Esophagus muscularis mucosa (tissue), 4 donors: ENCODE results near the gene FLACC1. TPM values are rescaled to one million over a fixed set of nuclear protein-coding genes. Genes with fewer than 3 reads are reported as not detected.
"Not testable (repeated sequence)": the region's sequence is repeated elsewhere in the genome, so short reads cannot be mapped to it uniquely, and the experiment has no call there.

Experiments used
- DNase-seq: peaks from one replicate; pipeline ENCODE4 v3.0.0-alpha.2; 2017; ENCODE audit errors: extremely low spot score
- H3K27ac ChIP-seq, 4 donors: fragments of 200-600 bp; sonication (generic); replicated peaks in 1 of 4; 1 replicate in 3 of 4; 2 replicates in 1 of 4; pipeline ENCODE4 v1.5.1; 2016 to 2019; ENCODE audit warnings: mild to moderate bottlenecking in 1 of 4
- H3K27me3 ChIP-seq, 4 donors: fragments of 200-600 bp; sonication (generic); one replicate each; pipeline versions ENCODE4 v1.5.1 to v1.6.0; 2016 to 2019
- H3K36me3 ChIP-seq, 4 donors: fragments of 200-600 bp; sonication (generic); one replicate each; pipeline ENCODE4 v1.5.1; 2016 to 2019
- H3K4me1 ChIP-seq, 4 donors: fragments of 200-600 bp; sonication (generic); one replicate each; pipeline ENCODE4 v1.5.1; 2016 to 2019
- H3K4me3 ChIP-seq, 4 donors: fragments of 200-600 bp; sonication (generic); 1 replicate in 2 of 4; 2 replicates in 2 of 4; pipeline ENCODE4 v1.5.1; 2016 to 2019; ENCODE audit warnings: mild to moderate bottlenecking in 4 of 4, moderate library complexity in 1 of 4
- H3K9me3 ChIP-seq, 4 donors: fragments of 200-600 bp; sonication (generic); 1 replicate in 3 of 4; 2 replicates in 1 of 4; pipeline ENCODE4 v1.5.1; 2016 to 2019
- CTCF ChIP-seq, 3 experiments: fragments of 200-600 bp in 2 of 3; fragments of 450-650 bp in 1 of 3; sonication (generic) in 2 of 3; IDR thresholded peaks; one replicate each; pipeline ENCODE4 v1.5.1; 2017 to 2019; ENCODE audit warnings: antibody characterized with exemption in 3 of 3, mild to moderate bottlenecking in 2 of 3, moderate library complexity in 1 of 3
- EP300 ChIP-seq: sonication (generic); formaldehyde crosslinking; IDR thresholded peaks from one replicate; pipeline ENCODE4 v1.6.1; 2017; ENCODE audit warnings: antibody characterized with exemption
- POLR2A ChIP-seq: fragments of 450-650 bp; IDR thresholded peaks from one replicate; pipeline ENCODE4 v1.6.1; 2017; ENCODE audit warnings: antibody characterized with exemption, moderate library complexity, mild to moderate bottlenecking, low read depth
- POLR2AphosphoS5 ChIP-seq, 2 donors: sonication (generic); formaldehyde crosslinking; IDR thresholded peaks; one replicate each; pipeline ENCODE4 v1.6.1; 2017; ENCODE audit warnings: antibody characterized with exemption in 2 of 2
- WGBS: methylation state at CpG from one replicate; pipeline ENCODE4 v1.1.5; 2018; 5-methylcytosine and 5-hydroxymethylcytosine counted together
- intact Hi-C: fragments of 100-400 bp; cut with DNase I; formaldehyde crosslinking; loops from one replicate; pipeline ENCODE4 v1.15.1; 2023
- total RNA-seq, 4 donors: library from RNA; depleted of rRNA; stranded (reverse); fragments of >200 nt; gene quantifications; one replicate each; pipeline versions ENCODE4 v1.1.0 to v1.2.1, GENCODE V29; 2016

Gene FLACC1
- total RNA-seq, 4 donors from 2014 or later: 1.2 to 5.1 (median 4.2) TPM

GRCh38 chr2:201298462-201299052 is 58.6 kb downstream of the FLACC1 start:
- no peaks in the 10 kb centered on the region for H3K4me1 ChIP-seq
- H3K36me3 ChIP-seq: peaks cover 0 to 24% (median 14%) of the 10 kb centered on the region in 4 donors
- 42% methylated on average over 3 of the region's 3 CpGs for WGBS
- intact Hi-C loops: no loop called here
- no peaks in the 10 kb centered on the region for H3K27me3 ChIP-seq
- no peak overlapping the region for H3K27ac ChIP-seq
- H3K4me3 ChIP-seq: no peak overlapping the region
- no peak for DNase-seq
- TF ChIP-seq EP300: no peak
- no peak for TF ChIP-seq POLR2AphosphoS5 (IDR thresholded peaks at IDR 0.05)
- TF ChIP-seq CTCF (IDR thresholded peaks at IDR 0.05): no peak
- TF ChIP-seq POLR2A: no peak
- peaks cover 0 to 4% (median 0%) of the 10 kb centered on the region in 4 donors for H3K9me3 ChIP-seq

GRCh38 chr2:201290457-201291148 is 66.5 kb downstream of the FLACC1 start:
- H3K27ac ChIP-seq, H3K27me3 ChIP-seq, intact Hi-C loops, DNase-seq, H3K4me1 ChIP-seq, H3K4me3 ChIP-seq, H3K9me3 ChIP-seq: not testable (repeated sequence)
- WGBS: 87% methylated on average over 15 of the region's 15 CpGs
- peaks cover 6 to 50% (median 32%) of the 10 kb centered on the region in 4 donors for H3K36me3 ChIP-seq

- H3K36me3 ChIP-seq: peaks cover 6 to 49% (median 34%) of the 10 kb centered on the region in 4 donors
- H3K9me3 ChIP-seq: no peaks in the 10 kb centered on the region
- DNase-seq: no peak
- WGBS: 94% methylated on average over 1 of the region's 1 CpG
- peak overlapping the region in 1 of 4 donors; percentile 64 for H3K27ac ChIP-seq
- TF ChIP-seq EP300 (no peak), POLR2AphosphoS5 (IDR thresholded peaks at IDR 0.05) (no peak), POLR2A (no peak), CTCF (IDR thresholded peaks at IDR 0.05) (no peak)
- no peak overlapping the region for H3K4me3 ChIP-seq
- H3K27me3 ChIP-seq: no peaks in the 10 kb centered on the region
- intact Hi-C loops: no loop called here
- peaks cover 0 to 9% (median 3%) of the 10 kb centered on the region in 4 donors for H3K4me1 ChIP-seq
Observed at GRCh38 chr2:201285499-201285898, 71.6 kb downstream of the FLACC1 start.

- H3K9me3 ChIP-seq: no peaks in the 10 kb centered on the region
- no peak overlapping the region for H3K4me3 ChIP-seq
- H3K27ac ChIP-seq: no peak overlapping the region
- no peaks in the 10 kb centered on the region for H3K27me3 ChIP-seq
- intact Hi-C loops: no loop called here
- WGBS: 87% methylated on average over 3 of the region's 3 CpGs
- DNase-seq: no peak
- TF ChIP-seq POLR2A (no peak), CTCF (IDR thresholded peaks at IDR 0.05) (no peak), EP300 (no peak), POLR2AphosphoS5 (IDR thresholded peaks at IDR 0.05) (no peak)
- H3K36me3 ChIP-seq: peaks cover 24 to 36% (median 31%) of the 10 kb centered on the region in 4 donors
- peaks cover 0 to 10% (median 2%) of the 10 kb centered on the region in 4 donors for H3K4me1 ChIP-seq
Observed at GRCh38 chr2:201280191-201281040, 76.7 kb downstream of the FLACC1 start.

- 100% methylated on average over 1 of the region's 1 CpG for WGBS
- H3K9me3 ChIP-seq: no peaks in the 10 kb centered on the region
- peaks cover 22 to 48% (median 31%) of the 10 kb centered on the region in 4 donors for H3K36me3 ChIP-seq
- H3K4me1 ChIP-seq: peaks cover 0 to 3% (median 0%) of the 10 kb centered on the region in 4 donors
- intact Hi-C loops: no loop called here
- no peaks in the 10 kb centered on the region for H3K27me3 ChIP-seq
- no peak for DNase-seq
- H3K27ac ChIP-seq: no peak overlapping the region
- no peak overlapping the region for H3K4me3 ChIP-seq
- TF ChIP-seq POLR2A (no peak), CTCF (IDR thresholded peaks at IDR 0.05) (no peak), POLR2AphosphoS5 (IDR thresholded peaks at IDR 0.05) (no peak), EP300 (no peak)
Observed at GRCh38 chr2:201279079-201279478, 78.1 kb downstream of the FLACC1 start.
